Measurements from ENCODE around the gene TTC28.

- TF ChIP-seq, protein P1, sequence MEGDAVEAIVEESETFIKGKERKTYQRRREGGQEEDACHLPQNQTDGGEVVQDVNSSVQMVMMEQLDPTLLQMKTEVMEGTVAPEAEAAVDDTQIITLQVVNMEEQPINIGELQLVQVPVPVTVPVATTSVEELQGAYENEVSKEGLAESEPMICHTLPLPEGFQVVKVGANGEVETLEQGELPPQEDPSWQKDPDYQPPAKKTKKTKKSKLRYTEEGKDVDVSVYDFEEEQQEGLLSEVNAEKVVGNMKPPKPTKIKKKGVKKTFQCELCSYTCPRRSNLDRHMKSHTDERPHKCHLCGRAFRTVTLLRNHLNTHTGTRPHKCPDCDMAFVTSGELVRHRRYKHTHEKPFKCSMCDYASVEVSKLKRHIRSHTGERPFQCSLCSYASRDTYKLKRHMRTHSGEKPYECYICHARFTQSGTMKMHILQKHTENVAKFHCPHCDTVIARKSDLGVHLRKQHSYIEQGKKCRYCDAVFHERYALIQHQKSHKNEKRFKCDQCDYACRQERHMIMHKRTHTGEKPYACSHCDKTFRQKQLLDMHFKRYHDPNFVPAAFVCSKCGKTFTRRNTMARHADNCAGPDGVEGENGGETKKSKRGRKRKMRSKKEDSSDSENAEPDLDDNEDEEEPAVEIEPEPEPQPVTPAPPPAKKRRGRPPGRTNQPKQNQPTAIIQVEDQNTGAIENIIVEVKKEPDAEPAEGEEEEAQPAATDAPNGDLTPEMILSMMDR (IDR thresholded peaks at IDR 0.05), result no peak
- TF ChIP-seq POLR2A (IDR thresholded peaks at IDR 0.05), result no peak
These were observed 60.4 kb downstream of the TTC28 start for GRCh38 chr22:28619236-28619635.

Data from heart left ventricle (tissue), 13 donors.